HG03354 (cell line): ENCODE results near the gene USH2A.

Experiments used
- ATAC-seq: cut with Tn5 transposase; IDR thresholded peaks from one replicate; pipeline ENCODE4 v1.9.1; 2021; ENCODE audit warnings: mild to moderate bottlenecking; ENCODE audit not compliant: unreplicated experiment, poor library complexity, severe bottlenecking

USH2A gene

DNA sequence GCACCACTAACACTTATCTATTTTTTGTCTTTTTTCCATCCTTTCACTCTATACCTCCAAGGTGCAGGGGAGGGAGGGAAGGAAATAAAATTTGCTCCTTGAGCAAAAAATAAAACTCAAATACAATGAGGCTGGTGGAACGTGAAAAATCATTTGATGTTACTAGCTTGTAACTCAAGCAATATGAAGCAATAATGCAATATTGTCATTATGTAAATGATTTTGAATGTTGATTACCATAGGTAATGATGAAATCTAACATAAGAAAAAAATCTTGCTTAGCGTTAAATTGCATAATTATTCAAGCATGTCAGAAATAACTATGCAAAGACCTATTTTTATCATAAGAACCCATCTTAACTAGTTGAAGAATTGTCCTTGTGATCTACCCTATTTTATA lies 578.5 kb downstream of the USH2A start:
- ATAC-seq: no peak

GRCh38 chr1:215844266-215844665 lies 579.0 kb downstream of the USH2A start:
- no peak for ATAC-seq

DNA sequence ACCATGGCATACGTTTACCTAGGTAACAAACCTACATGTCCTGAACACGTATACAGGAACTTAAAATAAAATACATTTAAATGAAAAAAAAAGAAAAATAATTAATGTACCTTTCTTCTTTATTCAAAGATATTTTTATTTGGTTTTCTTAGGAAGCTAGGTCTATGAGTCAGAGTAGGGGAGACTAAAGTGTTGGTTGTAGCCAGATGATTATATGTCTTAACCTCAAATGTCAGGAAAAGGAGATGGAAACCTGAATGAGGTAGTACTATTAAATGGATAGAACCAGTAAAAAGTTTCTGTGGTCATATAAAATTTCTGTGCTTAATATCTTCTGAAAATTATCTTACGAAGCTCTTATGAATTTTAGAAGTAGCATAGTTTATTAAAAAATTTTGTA lies 580.3 kb downstream of the USH2A start:
- ATAC-seq: no peak

DNA sequence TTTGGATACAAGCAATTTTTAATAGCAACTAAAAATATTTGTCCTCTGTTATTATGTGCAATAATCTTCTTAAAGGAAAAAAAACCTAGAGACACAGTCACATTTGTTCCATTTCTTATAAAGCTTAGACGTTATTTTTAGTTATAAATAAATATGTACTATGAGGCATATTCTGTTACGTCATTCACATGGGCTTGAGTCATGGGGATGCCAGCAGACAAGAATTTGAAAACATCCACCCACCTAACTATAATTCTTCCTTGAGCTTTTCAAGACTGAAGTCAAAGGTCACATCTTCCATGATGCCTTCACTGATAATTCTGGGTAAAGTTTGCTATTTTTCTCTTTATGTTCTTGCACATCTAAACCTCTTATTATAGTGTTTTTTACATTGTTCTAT lies 587.3 kb downstream of the USH2A start:
- ATAC-seq: no peak

- no peak for ATAC-seq
Observed at GRCh38 chr1:215833941-215834729, 589.1 kb downstream of the USH2A start.

DNA sequence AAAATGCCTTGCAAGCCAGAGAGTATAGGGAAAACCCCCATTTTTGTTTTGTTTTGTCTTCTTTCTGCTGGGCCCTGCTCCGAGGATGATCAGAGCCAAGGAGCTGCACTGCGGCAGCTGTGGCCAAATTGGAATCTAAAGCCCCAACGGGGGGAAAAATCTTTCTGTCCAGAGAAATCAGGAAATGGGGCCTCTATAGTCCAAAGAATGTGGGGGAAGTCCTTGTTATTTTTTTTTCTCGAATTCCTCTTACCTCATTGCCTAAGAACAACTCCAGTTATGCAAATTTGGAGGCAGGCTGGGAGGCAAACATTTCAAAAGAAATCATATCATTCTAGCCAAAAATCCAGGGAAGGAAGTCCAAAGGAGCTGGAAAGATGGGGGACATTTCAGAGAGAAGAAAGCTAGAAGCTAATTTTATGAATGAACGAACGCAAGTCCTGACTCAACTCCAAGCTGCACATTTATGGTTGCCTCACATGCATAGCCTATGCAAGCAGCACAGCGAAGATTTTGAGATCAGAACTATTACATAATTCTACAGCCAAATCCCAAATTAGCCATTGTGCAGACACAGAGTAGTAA lies 592.9 kb downstream of the USH2A start:
- no peak for ATAC-seq

- ATAC-seq: no peak
Observed at GRCh38 chr1:215825056-215825455, 598.2 kb downstream of the USH2A start.

DNA sequence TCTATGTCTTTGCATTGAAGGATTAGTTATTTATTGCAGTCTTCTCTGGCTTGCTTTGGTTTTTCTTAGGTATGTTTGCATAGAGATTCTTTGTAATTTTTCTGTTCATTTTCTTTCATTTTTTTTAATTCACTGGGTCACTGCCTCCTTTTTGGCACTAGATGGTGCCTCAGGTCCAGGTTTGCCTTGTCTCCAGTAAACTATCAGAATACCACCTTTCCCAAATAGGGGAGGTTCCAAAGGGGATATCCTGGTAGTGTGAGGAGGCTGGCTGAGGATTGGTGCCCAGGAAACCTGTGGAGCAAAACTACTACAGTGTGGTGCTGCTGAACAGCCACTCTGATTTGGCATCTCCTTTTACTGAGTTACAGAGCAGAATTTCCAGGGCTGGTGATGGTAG lies 599.0 kb downstream of the USH2A start:
- no peak for ATAC-seq

DNA sequence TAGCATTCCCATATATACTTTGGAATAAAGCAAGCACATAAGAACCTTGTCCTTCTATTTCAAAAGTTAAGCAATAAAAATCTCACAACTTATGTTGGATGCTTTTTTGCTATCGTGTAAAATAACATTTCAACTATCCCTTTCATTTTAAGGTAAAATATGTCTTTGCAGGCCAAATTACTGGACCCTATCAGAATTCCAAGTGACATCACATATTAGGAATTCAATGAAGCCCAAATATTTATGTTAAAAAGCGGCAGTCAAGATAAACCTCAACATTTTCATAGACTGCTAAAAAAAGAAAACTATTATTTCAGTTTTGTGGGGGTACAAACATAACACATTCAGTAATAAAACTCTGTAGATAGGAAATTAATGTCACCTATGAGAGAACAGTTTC lies 604.1 kb downstream of the USH2A start:
- no peak for ATAC-seq

- no peak for ATAC-seq
Observed at GRCh38 chr1:215807911-215808436, 615.3 kb downstream of the USH2A start.

- no peak for ATAC-seq
Observed at GRCh38 chr1:215807218-215807617, 616.0 kb downstream of the USH2A start.

DNA sequence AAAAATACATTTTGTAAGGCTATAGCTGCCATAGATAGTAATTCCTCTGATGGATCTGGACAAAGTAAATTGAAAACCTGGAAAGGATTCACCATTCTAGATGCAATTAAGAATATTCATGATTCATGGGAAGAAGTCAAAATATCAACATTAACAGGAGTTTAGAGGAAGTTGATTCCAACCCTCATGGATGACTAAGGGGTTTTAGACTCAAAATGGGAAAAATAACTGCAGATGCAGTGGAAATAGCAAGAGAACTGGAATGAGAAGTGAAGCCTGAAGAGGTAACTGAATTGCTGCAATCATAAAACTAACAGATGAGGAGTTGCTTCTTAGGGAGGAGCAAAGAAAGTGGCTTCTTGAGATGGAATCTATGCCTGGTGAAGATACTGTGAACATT lies 625.4 kb downstream of the USH2A start:
- no peak for ATAC-seq

DNA sequence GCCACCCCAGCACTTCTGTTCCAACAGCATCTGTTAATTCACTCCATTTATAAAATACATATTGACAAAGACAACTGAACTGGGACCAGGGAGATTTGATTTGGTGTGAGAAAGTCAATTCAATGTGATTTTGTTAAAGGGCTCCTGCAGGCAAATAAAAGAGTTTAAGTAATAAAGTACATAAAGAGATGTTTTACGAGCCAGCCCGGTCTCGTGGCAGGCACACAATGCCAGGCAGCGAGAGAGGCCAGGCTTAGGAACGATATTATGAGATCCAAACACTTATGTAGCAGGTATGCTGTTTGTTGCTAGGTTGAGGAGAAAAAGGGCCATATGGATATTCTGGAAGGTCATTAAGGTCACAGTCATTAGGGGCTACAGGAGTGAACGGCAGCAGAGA lies 629.1 kb downstream of the USH2A start:
- ATAC-seq: no peak

- ATAC-seq: no peak
Observed at GRCh38 chr1:215793180-215793579, 630.1 kb downstream of the USH2A start.

DNA sequence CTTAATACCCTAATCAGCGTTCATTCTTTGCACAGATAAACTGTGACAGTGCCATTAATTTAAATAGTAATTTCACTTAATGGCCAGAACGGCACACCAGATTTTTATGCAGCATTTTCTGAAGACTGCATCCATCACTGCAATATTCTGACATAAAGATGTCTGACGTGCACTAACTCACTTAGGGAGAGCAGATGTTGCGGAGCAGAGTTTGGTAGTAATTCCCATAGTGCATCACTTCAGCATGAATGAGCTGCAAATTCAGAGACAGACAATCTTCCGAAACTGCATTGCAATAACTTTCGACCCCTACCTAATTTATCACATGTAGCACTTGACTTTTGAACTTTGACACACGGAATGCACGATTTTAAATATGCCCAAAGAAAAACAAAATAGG lies 630.8 kb downstream of the USH2A start:
- ATAC-seq: no peak

DNA sequence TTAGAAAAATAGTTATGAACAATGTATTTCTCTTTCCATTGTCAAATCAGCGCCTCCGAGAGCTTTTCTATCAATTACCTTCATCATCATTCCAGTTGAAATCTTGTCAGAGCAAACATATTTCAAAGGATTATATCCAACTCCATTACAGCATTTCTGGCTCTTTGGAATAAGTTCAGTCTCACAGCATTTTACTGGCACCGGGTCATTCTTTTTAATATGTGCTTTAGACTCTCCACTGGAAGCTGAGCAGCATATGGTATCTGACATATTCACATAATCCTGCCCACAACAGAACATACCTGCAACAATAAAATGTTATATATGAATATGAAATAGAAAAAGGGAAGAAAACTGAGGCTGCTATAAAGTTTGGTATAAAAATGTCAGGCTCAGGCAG lies 633.3 kb downstream of the USH2A start:
- no peak for ATAC-seq

GRCh38 chr1:215786997-215787396 lies 636.3 kb downstream of the USH2A start:
- no peak for ATAC-seq

DNA sequence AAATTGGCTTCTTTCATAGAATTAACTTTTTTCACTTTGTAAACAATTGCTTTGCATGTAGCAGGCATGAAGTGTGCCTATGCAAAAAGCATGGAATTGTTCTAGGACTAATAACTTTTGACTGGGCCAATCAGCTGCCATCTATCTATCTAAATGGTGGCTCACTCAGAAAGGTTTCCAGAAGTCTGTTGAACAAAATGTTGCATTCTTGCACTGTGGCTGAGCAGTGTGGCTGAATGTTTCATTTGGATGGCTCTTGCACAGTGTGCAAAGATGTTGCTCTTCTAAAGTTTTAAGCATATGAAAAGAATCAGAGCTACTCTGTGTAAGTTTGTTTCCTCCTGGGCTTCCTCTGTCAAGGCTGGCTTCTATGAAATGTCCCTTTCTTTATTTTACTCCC lies 642.6 kb downstream of the USH2A start:
- ATAC-seq: no peak

- ATAC-seq: no peak
Observed at GRCh38 chr1:215780139-215780538, 643.1 kb downstream of the USH2A start.

DNA sequence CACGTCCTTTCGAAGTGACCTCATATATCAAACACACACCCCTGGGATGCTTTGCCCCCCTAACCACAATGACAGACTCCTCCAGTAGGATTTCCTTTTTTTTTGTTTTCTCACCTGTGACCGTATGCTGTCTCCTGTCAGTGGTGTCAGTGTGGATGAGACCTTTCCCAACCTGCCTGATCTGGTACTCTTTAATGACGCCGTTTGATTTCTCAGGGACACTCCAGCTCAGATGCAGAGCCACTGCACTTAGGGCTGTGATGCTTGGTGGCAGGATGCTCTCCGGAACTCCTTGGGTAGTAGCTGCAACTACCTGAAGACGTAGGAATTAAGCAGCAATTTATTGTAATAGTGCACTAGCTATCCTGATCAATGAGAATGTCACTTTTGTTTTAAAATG lies 643.5 kb downstream of the USH2A start:
- no peak for ATAC-seq

DNA sequence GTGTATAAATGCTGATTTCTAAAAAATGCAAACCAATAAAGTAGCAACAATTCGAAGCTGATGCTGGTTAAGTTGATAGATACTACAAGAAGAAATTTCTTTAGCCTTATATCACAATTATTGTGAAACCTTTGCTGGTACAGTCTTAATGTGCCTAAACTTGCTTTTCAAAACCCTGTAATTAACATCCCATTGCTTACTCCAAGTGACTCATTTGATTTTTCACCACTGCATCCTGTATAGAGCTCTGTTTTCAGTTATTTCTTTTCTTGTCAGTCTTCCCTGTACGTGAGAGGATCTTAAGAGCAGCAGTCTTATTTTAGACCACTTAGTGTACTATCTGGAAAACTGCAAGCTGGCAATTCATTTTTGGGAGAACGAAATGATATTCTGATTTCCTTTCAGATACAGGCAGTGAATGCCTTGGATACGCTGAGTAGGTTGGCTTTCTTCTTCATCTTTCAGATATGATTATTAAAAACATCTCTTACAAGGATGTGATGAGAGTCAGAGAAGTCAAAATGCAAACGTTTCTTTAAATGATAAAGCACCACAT lies 645.8 kb downstream of the USH2A start:
- no peak for ATAC-seq
